Measurements from ENCODE around the gene IGF1R. TPM values are rescaled to one million over a fixed set of nuclear protein-coding genes. Genes with fewer than 3 reads are reported as not detected.

IGF1R gene
- total and polyA plus RNA-seq, 2 of the 8 experiments (the other 6 are each of a cell fraction or from before 2014, with no cell fraction given), result 32.9 to 109 TPM

DNA sequence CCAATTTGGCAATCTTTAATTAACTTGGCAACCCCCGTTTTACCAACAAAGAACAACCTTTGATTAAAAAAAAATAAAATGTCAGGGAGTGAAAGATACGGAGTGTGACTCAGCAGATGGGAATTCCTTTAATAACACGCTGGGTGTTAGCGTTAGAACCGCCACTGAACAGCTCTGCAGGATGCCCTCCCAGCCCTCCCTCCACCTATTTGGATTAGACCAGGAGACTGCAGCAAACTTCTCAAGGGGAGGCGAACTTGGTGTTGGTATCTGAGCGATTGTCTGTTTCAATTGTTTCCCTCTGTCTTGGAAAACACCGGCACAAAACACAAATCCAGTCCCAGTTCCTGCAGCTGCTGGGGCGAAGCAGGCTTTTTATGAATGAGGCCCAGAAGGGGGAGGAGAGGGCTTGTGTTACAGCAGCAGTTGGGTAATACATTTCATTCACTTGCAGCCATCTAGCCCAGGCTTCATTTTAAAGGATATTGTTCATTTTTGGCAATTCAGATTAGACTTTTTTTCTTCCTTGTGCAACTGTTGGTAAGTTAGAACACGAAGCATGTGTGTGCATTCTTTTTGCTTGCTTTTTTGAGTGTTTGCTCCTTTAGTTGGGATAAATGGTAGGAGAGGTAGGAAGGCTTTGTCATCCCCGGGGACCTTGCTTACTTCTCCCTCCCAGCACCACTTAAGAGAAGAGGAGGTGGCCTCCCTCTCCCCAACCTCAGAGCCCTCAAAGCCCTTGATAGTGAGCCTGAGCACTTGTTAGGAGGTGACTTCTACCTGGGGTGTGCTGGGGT is 152.3 kb downstream of the IGF1R start (continued):
- TF ChIP-seq BACH1 (IDR thresholded peaks at IDR 0.05; ENCODE audit: low read length) (peak; percentile 54; the same call in 1 of the 2 replicates), TCF12 (IDR thresholded peaks at IDR 0.05; ENCODE audit: low read depth, low read length) (no peak), SP1 (IDR thresholded peaks at IDR 0.05; ENCODE audit: low read depth, low read length) (peak; percentile 42; the same call in 1 of the 2 replicates), JUND (IDR thresholded peaks at IDR 0.05; ENCODE audit: low read length) (peak; percentile 85; the same call in 1 of the 2 replicates), TAF1 (IDR thresholded peaks at IDR 0.05; ENCODE audit: low read depth, low read length) (no peak)
